Naive thymus-derived CD4-positive, alpha-beta T cell (primary cell): Measurements from ENCODE around the gene TCL1A. TPM values are rescaled to one million over a fixed set of nuclear protein-coding genes. Genes with fewer than 3 reads are reported as not detected.
"Not testable (repeated sequence)": the region's sequence is repeated elsewhere in the genome, so short reads cannot be mapped to it uniquely, and the experiment has no call there.

Experiments used
- ATAC-seq: fragments of 150-1000 bp; cut with Tn5 transposase; 2 replicates; pipeline ENCODE4 v1.10.0; 2021; ENCODE audit warnings: mild to moderate bottlenecking, moderate library complexity
- CTCF ChIA-PET: fragments of 350-600 bp; sonication (Branson Sonifier 250); formaldehyde crosslinking; loops from one replicate; lab custom pipeline; 2021; ENCODE audit warnings: antibody characterized with exemption; lab: Charles Lee
- POLR2A ChIA-PET: fragments of 350-600 bp; sonication (Branson Sonifier 250); formaldehyde crosslinking; loops from one replicate; lab custom pipeline; 2021; ENCODE audit warnings: antibody characterized with exemption, inconsistent platforms; lab: Charles Lee
- DNase-seq, 9 donors: peaks; one replicate each; pipeline versions ENCODE4 v3.0.0 to v3.0.0-alpha.2; 2020 to 2022; ENCODE audit warnings: mixed read lengths in 1 of 9
- H3K27ac ChIP-seq: one replicate; pipeline ENCODE4 v1.7.0; 2013; ENCODE audit warnings: mild to moderate bottlenecking, low read depth, low read length, moderate library complexity
- H3K27me3 ChIP-seq, 2 donors: one replicate each; pipeline ENCODE4 v1.7.0; 2013; ENCODE audit warnings: low read length in 2 of 2, mild to moderate bottlenecking in 2 of 2, moderate library complexity in 2 of 2; ENCODE audit not compliant: control insufficient read depth in 2 of 2, insufficient read depth in 2 of 2
- H3K36me3 ChIP-seq, 3 experiments: 1 replicate in 2 of 3; 2 replicates in 1 of 3; pipeline ENCODE4 v1.7.0; 2013; ENCODE audit warnings: low read length in 3 of 3, mild to moderate bottlenecking in 3 of 3, moderate library complexity in 1 of 3; ENCODE audit not compliant: insufficient read depth in 3 of 3, control insufficient read depth in 2 of 3
- H3K4me1 ChIP-seq, 2 donors: one replicate each; pipeline ENCODE4 v1.7.0; 2013; ENCODE audit warnings: low read length in 2 of 2, mild to moderate bottlenecking in 2 of 2, moderate library complexity in 1 of 2; ENCODE audit not compliant: control insufficient read depth in 2 of 2, insufficient read depth in 2 of 2
- H3K4me3 ChIP-seq: 2 replicates; pipeline ENCODE4 v1.7.0; 2013; ENCODE audit warnings: mild to moderate bottlenecking, low read length
- H3K9me3 ChIP-seq, 3 experiments: 1 replicate in 2 of 3; 2 replicates in 1 of 3; pipeline ENCODE4 v1.7.0; 2013; ENCODE audit warnings: low read length in 3 of 3; ENCODE audit not compliant: control insufficient read depth in 2 of 3
- H3K27ac Mint-ChIP-seq, 9 donors: one replicate each; pipeline ENCODE4 v1.8.0; 2020 to 2022; ENCODE audit warnings: mixed read lengths in 9 of 9, mild to moderate bottlenecking in 8 of 9, moderate library complexity in 5 of 9, inconsistent platforms in 2 of 9
- H3K27me3 Mint-ChIP-seq, 5 donors: one replicate each; pipeline ENCODE4 v1.8.0; 2021 to 2022; ENCODE audit warnings: mixed read lengths in 5 of 5, mild to moderate bottlenecking in 1 of 5
- H3K36me3 Mint-ChIP-seq, 5 donors: one replicate each; pipeline ENCODE4 v1.8.0; 2020 to 2022; ENCODE audit warnings: mixed read lengths in 5 of 5, mild to moderate bottlenecking in 3 of 5, inconsistent platforms in 1 of 5
- H3K4me1 Mint-ChIP-seq, 7 donors: one replicate each; pipeline ENCODE4 v1.8.0; 2020 to 2022; ENCODE audit warnings: mixed read lengths in 7 of 7, mild to moderate bottlenecking in 3 of 7, inconsistent platforms in 1 of 7
- H3K4me3 Mint-ChIP-seq, 10 donors: one replicate each; pipeline ENCODE4 v1.8.0; 2020 to 2022; ENCODE audit warnings: mild to moderate bottlenecking in 10 of 10, mixed read lengths in 10 of 10, moderate library complexity in 6 of 10, inconsistent platforms in 2 of 10
- H3K9me3 Mint-ChIP-seq, 11 donors: one replicate each; pipeline ENCODE4 v1.8.0; 2020 to 2022; ENCODE audit warnings: mixed read lengths in 11 of 11, mild to moderate bottlenecking in 4 of 11, inconsistent platforms in 1 of 11, moderate library complexity in 1 of 11
- intact Hi-C, 2 donors: fragments of 100-400 bp; cut with micrococcal nuclease; formaldehyde crosslinking; loops; one replicate each; pipeline ENCODE4 v1.15.1; 2023
- polyA plus RNA-seq, 2 donors: library from polyadenylated mRNA; unstranded; fragments of 300-500 nt; fragmentation: Illumina TruSeq; gene quantifications; one replicate each; pipeline ENCODE4 v1.2.3, GENCODE V29; 2021
- total RNA-seq, 6 experiments: library from RNA in 5 of 6; stranded (reverse) in 5 of 6; gene quantifications; 1 replicate in 5 of 6; 2 replicates in 1 of 6; pipeline ENCODE4 v1.2.3 and lab custom pipeline; 2021 to 2026

Gene TCL1A
- total RNA-seq (1 to 10 TPM in 1 of 5 experiments, under 1 TPM in 2, not detected in 2; 0.42 to 4.9 (median 0.79) TPM), polyA plus RNA-seq (1 to 10 TPM in 1 of 2 donors, under 1 TPM in 1; 0.92 to 2.9 TPM), total RNA-seq (lab: John Stamatoyannopoulos, UW) (not detected)

- H3K36me3 Mint-ChIP-seq, result peaks cover 0 to 5% (median 0%) of the 10 kb centered on the region in 5 donors
- no peak within 1 kb of the TSS for H3K4me3 Mint-ChIP-seq
- Histone ChIP-seq H3K4me3 (no peak within 1 kb of the TSS), H3K9me3 (no peaks in the 10 kb centered on the region), H3K4me1 (no peaks in the 10 kb centered on the region), H3K27ac (no peak within 1 kb of the TSS), H3K27me3 (no peaks in the 10 kb centered on the region), H3K36me3 (no peaks in the 10 kb centered on the region)
- POLR2A ChIA-PET, result no interaction called here
- peaks cover 20 to 44% (median 30%) of the 10 kb centered on the region in 5 donors for H3K27me3 Mint-ChIP-seq
- CTCF ChIA-PET, result no interaction called here
- intact Hi-C loops, result no loop called here
- H3K27ac Mint-ChIP-seq, result no peak within 1 kb of the TSS
- peaks cover 0 to 2% (median 0%) of the 10 kb centered on the region in 7 donors for H3K4me1 Mint-ChIP-seq
- ATAC-seq (no peak), DNase-seq (no peak)
- H3K9me3 Mint-ChIP-seq, result peaks cover 0 to 3% (median 0%) of the 10 kb centered on the region in 11 donors
Measured at GRCh38 chr14:95713596-95714371, at the start of gene TCL1A. TCL1A (minus strand) TSS chr14:95714125; CDS start chr14:95714066, 59 bp downstream.

- H3K4me1 Mint-ChIP-seq, H3K9me3 Mint-ChIP-seq, H3K4me1 ChIP-seq, CTCF ChIA-PET, intact Hi-C loops, H3K4me3 ChIP-seq, H3K4me3 Mint-ChIP-seq, POLR2A ChIA-PET, DNase-seq, ATAC-seq, H3K27me3 ChIP-seq, H3K36me3 Mint-ChIP-seq, H3K36me3 ChIP-seq, H3K27ac ChIP-seq, H3K9me3 ChIP-seq, H3K27ac Mint-ChIP-seq: not testable (repeated sequence)
- H3K27me3 Mint-ChIP-seq, result peaks cover 8 to 26% (median 26%) of the 10 kb centered on the region in 5 donors
Measured at GRCh38 chr14:95763032-95763431, 49.1 kb upstream of the TCL1A start.

GRCh38 chr14:95761436-95761835 lies 47.5 kb upstream of the TCL1A start:
- H3K9me3 Mint-ChIP-seq, result peaks cover 0 to 7% (median 0%) of the 10 kb centered on the region in 11 donors
- no peak overlapping the region for H3K4me3 Mint-ChIP-seq
- H3K36me3 Mint-ChIP-seq, result no peaks in the 10 kb centered on the region
- Histone ChIP-seq H3K27me3 (no peaks in the 10 kb centered on the region), H3K27ac (no peak overlapping the region), H3K9me3 (no peaks in the 10 kb centered on the region), H3K4me3 (no peak overlapping the region), H3K36me3 (no peaks in the 10 kb centered on the region), H3K4me1 (no peaks in the 10 kb centered on the region)
- H3K4me1 Mint-ChIP-seq, result no peaks in the 10 kb centered on the region
- ChIA-PET POLR2A (no interaction called here), CTCF (no interaction called here)
- H3K27ac Mint-ChIP-seq, result no peak overlapping the region
- intact Hi-C loops, result no loop called here
- ATAC-seq (no peak), DNase-seq (no peak)
- H3K27me3 Mint-ChIP-seq, result peaks cover 8 to 26% (median 20%) of the 10 kb centered on the region in 5 donors

- no peaks in the 10 kb centered on the region for H3K9me3 ChIP-seq
Measured at GRCh38 chr14:95760596-95760995, 46.7 kb upstream of the TCL1A start.

GRCh38 chr14:95759941-95760340 lies 46.0 kb upstream of the TCL1A start:
- POLR2A ChIA-PET, result no interaction called here
- CTCF ChIA-PET, result interaction anchor here (1.1 kb wide), 1 partner anchor 14 kb away, joined by 5 read pairs; no protein-coding TSS in a partner anchor
- no peaks in the 10 kb centered on the region for H3K4me1 Mint-ChIP-seq
- intact Hi-C loops, result no loop called here
- Histone ChIP-seq H3K4me1 (no peaks in the 10 kb centered on the region), H3K27ac (no peak overlapping the region), H3K4me3 (no peak overlapping the region), H3K36me3 (no peaks in the 10 kb centered on the region), H3K27me3 (no peaks in the 10 kb centered on the region), H3K9me3 (no peaks in the 10 kb centered on the region)
- no peak overlapping the region for H3K27ac Mint-ChIP-seq
- no peaks in the 10 kb centered on the region for H3K36me3 Mint-ChIP-seq
- ATAC-seq (no peak), DNase-seq (no peak)
- no peak overlapping the region for H3K4me3 Mint-ChIP-seq
- H3K9me3 Mint-ChIP-seq, result peaks cover 0 to 7% (median 0%) of the 10 kb centered on the region in 11 donors
- peaks cover 8 to 31% (median 23%) of the 10 kb centered on the region in 5 donors for H3K27me3 Mint-ChIP-seq

More at GRCh38 chr14:95760596-95760995, 46.7 kb upstream of the TCL1A start:
- H3K36me3 ChIP-seq, result no peaks in the 10 kb centered on the region
- H3K4me3 Mint-ChIP-seq, result no peak overlapping the region
- peaks cover 0 to 7% (median 0%) of the 10 kb centered on the region in 11 donors for H3K9me3 Mint-ChIP-seq
- intact Hi-C loops, result no loop called here
- H3K4me1 ChIP-seq, result no peaks in the 10 kb centered on the region
- no peaks in the 10 kb centered on the region for H3K4me1 Mint-ChIP-seq
- ATAC-seq (no peak), DNase-seq (no peak)
- H3K27me3 Mint-ChIP-seq, result peaks cover 8 to 30% (median 22%) of the 10 kb centered on the region in 5 donors
- H3K27ac Mint-ChIP-seq, result no peak overlapping the region
- ChIA-PET CTCF (no interaction called here), POLR2A (no interaction called here)
- H3K27me3 ChIP-seq, result no peaks in the 10 kb centered on the region
- no peak overlapping the region for H3K27ac ChIP-seq
- H3K4me3 ChIP-seq, result no peak overlapping the region
- H3K36me3 Mint-ChIP-seq, result no peaks in the 10 kb centered on the region

- Mint-ChIP-seq H3K27me3 (peaks cover 8 to 40% (median 32%) of the 10 kb centered on the region in 5 donors), H3K4me3 (no peak overlapping the region), H3K4me1 (no peaks in the 10 kb centered on the region), H3K9me3 (peaks cover 0 to 8% (median 0%) of the 10 kb centered on the region in 11 donors), H3K27ac (no peak overlapping the region), H3K36me3 (no peaks in the 10 kb centered on the region)
- no peak for DNase-seq
- Histone ChIP-seq H3K4me3 (no peak overlapping the region), H3K9me3 (no peaks in the 10 kb centered on the region), H3K27me3 (no peaks in the 10 kb centered on the region), H3K27ac (no peak overlapping the region), H3K4me1 (no peaks in the 10 kb centered on the region), H3K36me3 (no peaks in the 10 kb centered on the region)
- ChIA-PET CTCF (no interaction called here), POLR2A (no interaction called here)
- ATAC-seq, result no peak
- intact Hi-C loops, result no loop called here
Measured at GRCh38 chr14:95758331-95758730, 44.4 kb upstream of the TCL1A start.
